Peyer's patch (tissue), 4 donors: Measurements from ENCODE around the gene SLX4.

ENCODE experiments used
- POLR2A ChIP-seq, 2 donors: fragments of 450-650 bp; IDR thresholded peaks; one replicate each; pipeline ENCODE4 v1.5.1; 2017; ENCODE audit warnings: antibody characterized with exemption in 2 of 2, mild to moderate bottlenecking in 2 of 2, moderate library complexity in 2 of 2
- TF ChIP-seq, protein P1 (sequence below), 6 experiments: fragments of 450-650 bp in 4 of 6; fragments of 200-600 bp in 2 of 6; sonication (generic) in 1 of 6; IDR thresholded peaks; one replicate each; pipeline ENCODE4 v1.5.1; 2017 to 2019; ENCODE audit warnings: antibody characterized with exemption in 6 of 6, mild to moderate bottlenecking in 3 of 6, moderate library complexity in 1 of 6

GRCh38 chr16:3594316-3595109 lies 16.9 kb downstream of the SLX4 start:
- TF ChIP-seq, protein P1, sequence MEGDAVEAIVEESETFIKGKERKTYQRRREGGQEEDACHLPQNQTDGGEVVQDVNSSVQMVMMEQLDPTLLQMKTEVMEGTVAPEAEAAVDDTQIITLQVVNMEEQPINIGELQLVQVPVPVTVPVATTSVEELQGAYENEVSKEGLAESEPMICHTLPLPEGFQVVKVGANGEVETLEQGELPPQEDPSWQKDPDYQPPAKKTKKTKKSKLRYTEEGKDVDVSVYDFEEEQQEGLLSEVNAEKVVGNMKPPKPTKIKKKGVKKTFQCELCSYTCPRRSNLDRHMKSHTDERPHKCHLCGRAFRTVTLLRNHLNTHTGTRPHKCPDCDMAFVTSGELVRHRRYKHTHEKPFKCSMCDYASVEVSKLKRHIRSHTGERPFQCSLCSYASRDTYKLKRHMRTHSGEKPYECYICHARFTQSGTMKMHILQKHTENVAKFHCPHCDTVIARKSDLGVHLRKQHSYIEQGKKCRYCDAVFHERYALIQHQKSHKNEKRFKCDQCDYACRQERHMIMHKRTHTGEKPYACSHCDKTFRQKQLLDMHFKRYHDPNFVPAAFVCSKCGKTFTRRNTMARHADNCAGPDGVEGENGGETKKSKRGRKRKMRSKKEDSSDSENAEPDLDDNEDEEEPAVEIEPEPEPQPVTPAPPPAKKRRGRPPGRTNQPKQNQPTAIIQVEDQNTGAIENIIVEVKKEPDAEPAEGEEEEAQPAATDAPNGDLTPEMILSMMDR (IDR thresholded peaks at IDR 0.05): no peak
- TF ChIP-seq POLR2A (IDR thresholded peaks at IDR 0.05): no peak
